ENCODE measurements around the gene PRKCZ. TPM values are rescaled to one million over a fixed set of nuclear protein-coding genes. Genes with fewer than 3 reads are reported as not detected.

Gene PRKCZ
- total RNA-seq, 2 donors from 2014 or later, result 9.6 to 10.9 TPM

DNA sequence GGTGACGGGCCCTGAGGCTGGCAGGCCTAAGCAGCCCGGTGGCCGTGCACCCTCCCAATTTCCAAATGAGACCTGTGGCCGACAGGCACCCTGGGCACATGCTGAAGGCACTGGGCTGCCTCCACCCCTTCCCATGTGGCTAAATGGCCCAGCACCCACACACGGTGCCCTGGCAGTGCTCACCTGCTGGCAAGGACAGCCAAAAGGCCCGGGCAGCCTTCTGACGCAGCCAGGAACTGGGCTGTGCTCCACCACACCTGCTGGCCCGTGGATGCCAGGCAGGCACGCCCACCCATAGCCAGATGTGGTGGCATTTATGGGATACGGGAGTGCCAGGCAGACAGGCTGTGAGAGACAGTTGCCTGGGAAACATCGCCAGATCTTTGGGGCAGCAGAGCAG lies 148.4 kb downstream of the PRKCZ start:
- Histone ChIP-seq H3K27me3 (no peaks in the 10 kb centered on the region), H3K9me3 (no peaks in the 10 kb centered on the region), H3K4me1 (peaks cover 42% of the 10 kb centered on the region), H3K36me3 (replicated peaks in 1 of 2; ENCODE audit: insufficient read depth in 1 of 2, low read depth in 2 of 2) (no peaks in the 10 kb centered on the region), H3K27ac (peak overlapping the region; percentile 79 to 89 (median 82)), H3K4me3 (no peak overlapping the region)
- peak; percentile 29 for ATAC-seq
- DNase-seq, result peak; percentile 68 to 91 (median 86)
- WGBS, 2 donors, result 33% methylated on average over 10 of the region's 11 CpGs; no CpG with 5 or more reads in 1 of the 2 donors
- intact Hi-C loops (cut with DNase I), result loop anchor here (5.0 kb wide), 1 partner anchor 184 kb away; no protein-coding TSS in a partner anchor
- TF ChIP-seq, protein P1, sequence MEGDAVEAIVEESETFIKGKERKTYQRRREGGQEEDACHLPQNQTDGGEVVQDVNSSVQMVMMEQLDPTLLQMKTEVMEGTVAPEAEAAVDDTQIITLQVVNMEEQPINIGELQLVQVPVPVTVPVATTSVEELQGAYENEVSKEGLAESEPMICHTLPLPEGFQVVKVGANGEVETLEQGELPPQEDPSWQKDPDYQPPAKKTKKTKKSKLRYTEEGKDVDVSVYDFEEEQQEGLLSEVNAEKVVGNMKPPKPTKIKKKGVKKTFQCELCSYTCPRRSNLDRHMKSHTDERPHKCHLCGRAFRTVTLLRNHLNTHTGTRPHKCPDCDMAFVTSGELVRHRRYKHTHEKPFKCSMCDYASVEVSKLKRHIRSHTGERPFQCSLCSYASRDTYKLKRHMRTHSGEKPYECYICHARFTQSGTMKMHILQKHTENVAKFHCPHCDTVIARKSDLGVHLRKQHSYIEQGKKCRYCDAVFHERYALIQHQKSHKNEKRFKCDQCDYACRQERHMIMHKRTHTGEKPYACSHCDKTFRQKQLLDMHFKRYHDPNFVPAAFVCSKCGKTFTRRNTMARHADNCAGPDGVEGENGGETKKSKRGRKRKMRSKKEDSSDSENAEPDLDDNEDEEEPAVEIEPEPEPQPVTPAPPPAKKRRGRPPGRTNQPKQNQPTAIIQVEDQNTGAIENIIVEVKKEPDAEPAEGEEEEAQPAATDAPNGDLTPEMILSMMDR (IDR thresholded peaks at IDR 0.05), result peak in 1 of 7 experiments; percentile 5
- TF ChIP-seq POLR2A (IDR thresholded peaks at IDR 0.05), result no peak

DNA sequence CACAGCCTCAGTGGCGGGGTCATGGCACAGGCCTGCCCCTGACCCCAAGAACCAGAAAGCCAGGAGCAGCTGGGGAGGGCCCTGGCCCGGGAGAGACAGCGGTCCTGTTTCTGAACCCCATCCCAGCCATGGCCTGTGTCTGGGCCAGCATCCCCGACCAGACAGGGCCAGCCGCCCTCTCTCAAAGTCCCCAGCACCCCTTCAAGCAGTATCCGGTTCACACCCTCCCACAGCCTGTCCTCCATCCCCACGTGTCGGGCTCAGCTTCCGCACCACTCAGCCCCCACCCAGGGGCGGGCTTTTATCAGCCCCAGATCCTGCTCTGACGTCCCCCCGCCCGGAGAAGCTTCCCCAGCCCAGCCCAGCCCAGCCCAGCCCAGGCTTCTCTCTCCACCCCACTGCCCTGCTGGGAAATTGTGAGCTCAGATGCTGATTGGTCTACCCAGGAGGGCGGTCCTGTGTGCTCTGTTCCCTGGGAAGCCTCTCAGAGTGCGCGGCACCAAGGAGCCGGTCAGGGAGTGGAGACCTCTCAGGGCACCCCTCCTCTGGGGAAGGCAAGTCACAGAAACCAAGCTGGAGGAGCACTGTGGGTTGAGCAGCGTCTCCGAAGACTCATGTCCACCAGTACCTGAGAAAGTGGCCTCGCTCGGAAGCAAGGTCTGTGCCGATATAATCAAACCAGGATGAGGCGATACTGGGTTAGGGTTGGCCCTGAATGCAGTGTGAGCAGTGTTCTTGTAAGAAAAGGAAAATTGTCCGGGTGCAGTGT lies 149.0 kb downstream of the PRKCZ start:
- WGBS, 2 donors, result 11 to 12% methylated on average over 16 to 24 of the region's 24 CpGs
- intact Hi-C loops (cut with DNase I), result loop anchor here (5.0 kb wide), 1 partner anchor 183 kb away; no protein-coding TSS in a partner anchor

DNA sequence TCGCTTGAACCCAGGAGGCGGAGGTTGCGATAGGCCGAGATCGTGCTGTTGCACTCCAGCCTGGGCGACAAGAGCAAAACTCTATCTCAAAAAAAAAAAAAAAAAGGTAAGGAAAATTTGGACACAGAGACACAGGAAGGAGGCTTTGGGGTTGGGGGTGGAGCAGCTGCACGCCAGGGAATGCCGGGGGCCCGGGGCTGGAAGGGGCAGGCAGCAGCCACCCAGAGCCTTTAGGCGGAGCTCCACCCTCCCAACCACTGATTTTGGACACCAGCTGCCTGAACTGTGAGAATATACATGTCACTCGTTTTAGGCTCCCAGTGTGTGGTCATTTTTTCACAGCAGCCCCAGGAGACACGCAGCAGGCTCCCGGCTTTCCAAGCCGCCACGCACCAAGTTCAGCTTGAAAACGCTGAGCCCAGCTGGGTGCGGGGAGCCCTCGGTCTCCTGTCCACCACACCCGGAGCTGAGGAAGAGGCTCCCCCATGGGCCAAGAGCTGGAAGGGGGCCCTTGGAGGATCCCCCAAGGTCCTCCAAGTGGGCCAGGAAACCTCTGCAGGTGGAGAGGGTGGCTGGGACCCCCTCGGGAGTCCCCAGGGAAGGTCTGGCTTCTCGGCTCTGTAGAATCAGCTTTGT lies 150.2 kb downstream of the PRKCZ start:
- ATAC-seq (no peak), DNase-seq (no peak)
- Histone ChIP-seq H3K27me3 (no peaks in the 10 kb centered on the region), H3K4me1 (peaks cover 44% of the 10 kb centered on the region), H3K27ac (no peak overlapping the region), H3K9me3 (no peaks in the 10 kb centered on the region), H3K4me3 (no peak overlapping the region), H3K36me3 (replicated peaks in 1 of 2; ENCODE audit: insufficient read depth in 1 of 2, low read depth in 2 of 2) (no peaks in the 10 kb centered on the region)
- 75 to 82% methylated on average over 10 to 21 of the region's 21 CpGs for WGBS, 2 donors
- no peak for TF ChIP-seq POLR2A (IDR thresholded peaks at IDR 0.05)
- TF ChIP-seq, protein P1 (IDR thresholded peaks at IDR 0.05), result no peak
- intact Hi-C loops (cut with DNase I), result loop anchor here (5.0 kb wide), 1 partner anchor 117 kb away; no protein-coding TSS in a partner anchor

More for the DNA sequence above, 149.0 kb downstream of the PRKCZ start:
- no peaks in the 10 kb centered on the region for H3K27me3 ChIP-seq
- TF ChIP-seq, protein P1 (IDR thresholded peaks at IDR 0.05), result no peak
- TF ChIP-seq POLR2A (IDR thresholded peaks at IDR 0.05), result peak; percentile 35 to 74 (median 74)
- peak; percentile 79 for ATAC-seq
- DNase-seq, result peak; percentile 81 to 91 (median 89)
- peak overlapping the region; percentile 79 to 89 (median 82) for H3K27ac ChIP-seq
- H3K9me3 ChIP-seq, result no peaks in the 10 kb centered on the region
- no peak overlapping the region for H3K4me3 ChIP-seq
- peaks cover 42% of the 10 kb centered on the region for H3K4me1 ChIP-seq
- no peaks in the 10 kb centered on the region for H3K36me3 ChIP-seq (replicated peaks in 1 of 2; ENCODE audit: insufficient read depth in 1 of 2, low read depth in 2 of 2)

DNA sequence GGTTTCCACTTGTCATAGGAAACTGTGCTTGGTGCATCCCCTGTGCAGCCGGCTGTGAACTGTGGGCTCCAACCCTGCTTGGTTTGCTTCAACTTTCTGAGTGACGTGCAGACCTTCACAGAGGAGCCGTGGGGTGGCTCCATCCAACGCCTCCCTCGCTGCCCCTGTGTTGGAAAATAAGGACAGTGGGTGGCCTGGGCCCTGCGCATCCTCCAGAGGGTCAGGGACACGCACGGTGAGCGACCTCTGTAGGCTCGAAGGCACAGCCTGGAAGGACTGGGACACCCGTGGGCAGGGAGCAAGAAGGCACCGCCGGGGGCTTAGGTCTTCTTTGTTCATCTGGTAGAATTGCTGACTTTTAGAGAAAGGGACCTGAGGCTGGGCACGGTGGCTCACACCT lies 150.9 kb downstream of the PRKCZ start:
- Histone ChIP-seq H3K4me3 (no peak overlapping the region), H3K27me3 (no peaks in the 10 kb centered on the region), H3K36me3 (replicated peaks in 1 of 2; ENCODE audit: insufficient read depth in 1 of 2, low read depth in 2 of 2) (no peaks in the 10 kb centered on the region), H3K9me3 (no peaks in the 10 kb centered on the region), H3K4me1 (peaks cover 44% of the 10 kb centered on the region), H3K27ac (no peak overlapping the region)
- ATAC-seq, result no peak
- TF ChIP-seq, protein P1 (IDR thresholded peaks at IDR 0.05), result no peak
- no peak for TF ChIP-seq POLR2A (IDR thresholded peaks at IDR 0.05)
- no peak for DNase-seq
- 88 to 93% methylated on average over 9 to 14 of the region's 14 CpGs for WGBS, 2 donors
- intact Hi-C loops (cut with DNase I), result loop anchor here (5.0 kb wide), 1 partner anchor 116 kb away; no protein-coding TSS in a partner anchor
